ENCODE measurements around the gene REV3L.
A peak's percentile ranks its signal among the peaks of the same experiment; 100 is the strongest.
"Not testable (repeated sequence)": the region's sequence is repeated elsewhere in the genome, so short reads cannot be mapped to it uniquely, and the experiment has no call there.

Gene REV3L

GRCh38 chr6:111259089-111259831 is 223.8 kb downstream of the REV3L start:
- peak; percentile 95 for DNase-seq (ENCODE audit: low read depth)
- TF ChIP-seq CTCF (conservative IDR thresholded peaks at IDR 0.05; ENCODE audit: low read depth, low read length): peak; percentile 93
- H3K4me3 ChIP-seq (ENCODE audit: low read length): peak overlapping the region; percentile 77

DNA sequence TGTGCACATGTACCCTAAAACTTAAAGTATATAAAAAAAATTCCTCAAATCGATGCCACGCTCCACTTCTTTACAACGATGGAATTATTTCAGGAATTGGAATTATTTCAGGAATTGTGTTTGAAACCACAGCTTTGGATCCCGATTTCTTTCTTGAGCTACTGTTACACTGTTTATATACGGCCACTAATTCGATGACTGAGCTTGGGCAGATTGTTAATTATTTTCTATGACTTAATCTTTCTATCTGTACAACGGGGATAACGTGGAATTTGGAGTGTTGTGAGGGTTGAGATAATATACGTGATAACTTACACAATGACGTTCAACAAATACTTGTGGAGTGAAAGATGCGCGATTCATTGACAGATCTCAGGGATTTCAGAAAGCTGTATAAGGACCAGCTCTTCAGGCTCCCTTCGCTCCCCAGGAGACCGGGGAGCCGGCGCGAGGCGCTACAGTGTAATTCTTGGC is 224.4 kb downstream of the REV3L start:
- DNase-seq (ENCODE audit: low read depth): no peak
- TF ChIP-seq CTCF (conservative IDR thresholded peaks at IDR 0.05; ENCODE audit: low read depth, low read length): no peak

DNA sequence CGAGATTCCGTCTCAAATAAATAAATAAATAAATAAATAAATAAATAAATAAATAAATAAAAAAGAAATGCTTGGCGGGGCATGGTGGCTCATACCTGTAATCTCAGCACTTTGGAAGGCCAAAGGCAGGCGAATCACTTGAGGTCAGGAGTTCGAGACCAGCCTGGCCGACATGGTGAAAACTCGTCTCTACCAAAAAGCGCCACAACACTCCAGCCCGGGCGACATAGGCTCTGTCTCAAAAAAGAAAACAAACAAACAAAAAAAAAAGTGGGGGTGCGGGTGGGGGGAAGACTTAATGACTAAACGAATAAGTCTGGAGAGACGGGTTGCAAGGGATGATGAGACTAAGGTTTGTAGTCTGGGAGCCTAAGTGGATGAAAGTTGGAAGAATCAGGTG is 225.0 kb downstream of the REV3L start:
- no peak for TF ChIP-seq CTCF (conservative IDR thresholded peaks at IDR 0.05; ENCODE audit: low read depth, low read length)
- DNase-seq (ENCODE audit: low read depth): no peak
- no peak overlapping the region for H3K4me3 ChIP-seq (ENCODE audit: low read length)

More for the DNA sequence above, 224.4 kb downstream of the REV3L start:
- H3K4me3 ChIP-seq (ENCODE audit: low read length): peak overlapping the region; percentile 29

GRCh38 chr6:111256646-111257045 is 226.4 kb downstream of the REV3L start:
- no peak overlapping the region for H3K4me3 ChIP-seq (ENCODE audit: low read length)
- no peak for DNase-seq (ENCODE audit: low read depth)
- peak; percentile 34 for TF ChIP-seq CTCF (conservative IDR thresholded peaks at IDR 0.05; ENCODE audit: low read depth, low read length)

DNA sequence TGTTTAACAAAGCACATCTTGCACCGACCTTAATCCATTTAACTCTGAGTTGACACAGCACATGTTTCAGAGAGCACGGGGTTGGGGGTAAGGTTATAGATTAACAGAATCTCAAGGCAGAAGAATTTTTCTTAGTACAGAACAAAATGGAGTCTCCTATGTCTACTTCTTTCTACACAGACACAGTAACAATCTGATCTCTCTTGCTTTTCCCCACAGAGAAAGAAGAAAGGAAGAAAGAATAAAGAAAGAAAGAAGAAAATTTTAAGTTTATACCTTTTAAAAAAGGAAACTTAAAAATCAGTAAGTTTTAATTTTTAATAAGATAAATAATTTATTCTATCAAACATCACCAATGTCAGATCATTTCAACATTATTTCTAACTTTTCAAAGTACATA is 227.2 kb downstream of the REV3L start:
- not testable (repeated sequence) for DNase-seq (ENCODE audit: low read depth); H3K4me3 ChIP-seq (ENCODE audit: low read length)

GRCh38 chr6:111254779-111255166 is 228.2 kb downstream of the REV3L start:
- no peak for DNase-seq (ENCODE audit: low read depth)
- H3K4me3 ChIP-seq (ENCODE audit: low read length): no peak overlapping the region
- TF ChIP-seq CTCF (conservative IDR thresholded peaks at IDR 0.05; ENCODE audit: low read depth, low read length): no peak

- TF ChIP-seq CTCF (conservative IDR thresholded peaks at IDR 0.05; ENCODE audit: low read depth, low read length): no peak
- no peak overlapping the region for H3K4me3 ChIP-seq (ENCODE audit: low read length)
- no peak for DNase-seq (ENCODE audit: low read depth)
Measured at GRCh38 chr6:111254004-111254778, 228.8 kb downstream of the REV3L start.
